Islet of Langerhans (tissue), 1 donor: Measurements from ENCODE around the gene CSTPP1.
"Not testable (repeated sequence)": the region's sequence is repeated elsewhere in the genome, so short reads cannot be mapped to it uniquely, and the experiment has no call there.

Source experiments
- FAIRE-seq: peaks from one replicate; lab custom pipeline; 2011; peaks lifted over from hg19 to GRCh38; lab: Jason Lieb, UNC

Gene CSTPP1

DNA sequence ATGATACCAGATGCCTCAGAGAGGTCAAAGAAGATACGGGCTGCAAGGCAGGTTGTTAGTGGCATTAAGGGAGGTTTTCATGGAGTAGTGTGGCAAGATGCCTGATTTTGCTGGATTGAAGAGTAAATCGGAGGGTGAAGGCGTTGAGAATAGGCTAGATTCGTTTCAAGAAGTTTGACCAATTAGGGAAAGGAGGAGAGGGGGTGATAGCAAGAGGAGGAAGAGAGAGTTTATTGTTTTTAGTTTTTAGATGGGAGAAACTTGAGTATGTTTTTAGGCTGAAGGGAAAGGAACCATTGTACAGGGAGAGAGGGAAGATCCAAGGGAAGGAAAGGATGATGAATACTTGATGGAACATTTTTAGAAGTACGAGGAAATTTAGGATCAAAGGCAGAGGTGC, 16.5 kb downstream of the CSTPP1 start:
- no peak for FAIRE-seq

DNA sequence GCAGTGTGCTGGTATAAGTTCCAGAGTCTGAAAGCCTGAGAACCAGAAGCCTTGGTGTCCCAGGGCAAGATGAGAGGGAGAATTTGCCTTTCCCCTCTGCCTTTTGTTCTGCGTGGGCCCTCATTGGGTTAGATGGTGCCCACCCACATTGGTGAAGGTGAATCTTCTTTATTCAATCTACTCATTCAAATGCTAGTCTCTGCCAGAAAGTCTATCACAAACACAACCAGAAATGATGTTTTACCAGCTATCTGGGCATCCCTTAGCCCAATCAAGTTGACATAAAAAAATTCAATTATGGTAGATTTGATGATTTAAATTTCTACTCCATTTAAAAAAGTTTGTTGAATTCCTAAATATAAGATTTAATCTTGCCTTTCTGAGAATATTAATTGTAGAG, 22.2 kb downstream of the CSTPP1 start:
- no peak for FAIRE-seq

DNA sequence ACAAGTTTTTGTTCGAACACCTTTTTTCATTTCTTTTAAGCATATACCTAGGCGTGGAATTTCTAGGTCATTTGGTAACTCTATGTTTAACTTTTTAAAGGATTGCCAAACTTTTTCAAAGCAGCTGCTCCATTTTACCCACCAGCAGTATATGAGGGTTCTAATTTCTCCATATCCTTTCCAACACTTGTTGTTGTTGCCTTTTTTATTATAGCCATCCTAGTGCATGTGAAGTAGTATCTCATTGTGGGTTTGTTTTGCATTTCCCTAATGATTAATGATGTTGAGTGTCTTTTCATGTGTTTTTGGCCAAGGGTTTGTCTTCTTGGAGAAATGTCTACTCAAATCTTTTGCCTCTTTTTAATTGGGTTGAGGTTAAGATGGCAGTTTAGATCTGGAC, 24.5 kb downstream of the CSTPP1 start:
- FAIRE-seq = no peak

DNA sequence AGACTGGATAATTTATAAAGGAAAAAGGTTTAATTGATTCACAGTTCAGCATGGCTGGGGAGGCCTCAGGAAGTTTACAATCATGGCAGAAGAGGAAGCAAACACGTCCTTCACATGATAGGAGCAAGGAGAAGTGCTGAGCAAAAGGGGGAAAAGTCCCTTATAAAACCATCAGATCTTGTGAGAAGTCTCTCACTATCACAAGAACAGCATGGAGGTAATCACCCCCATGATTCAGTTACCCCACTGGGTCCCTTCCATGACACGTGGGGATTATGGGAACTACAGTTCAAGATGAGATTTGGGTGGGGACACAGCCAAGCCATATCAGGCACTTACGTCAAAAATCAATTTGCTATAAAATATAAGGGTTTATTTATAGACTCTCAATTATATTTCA, 25.3 kb downstream of the CSTPP1 start:
- FAIRE-seq = not testable (repeated sequence)

DNA sequence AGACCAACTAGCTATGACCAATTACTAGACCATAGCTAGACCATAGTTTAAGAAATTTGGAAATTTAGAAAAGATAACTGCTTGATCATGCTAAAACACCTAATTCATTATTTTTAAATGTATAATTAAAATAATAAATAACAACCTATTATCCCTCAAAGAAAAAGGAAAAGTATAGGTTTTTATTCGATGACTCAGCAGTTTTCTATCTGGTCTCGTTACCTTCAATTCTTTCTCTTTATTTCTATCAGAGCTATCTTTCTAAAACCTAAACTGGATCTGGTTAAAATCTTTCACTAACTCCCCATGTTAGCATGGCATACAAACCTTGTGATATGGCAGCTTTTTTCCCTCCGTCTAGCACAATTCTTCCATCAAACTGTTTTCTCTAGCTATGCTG, 27.3 kb downstream of the CSTPP1 start:
- FAIRE-seq = no peak

DNA sequence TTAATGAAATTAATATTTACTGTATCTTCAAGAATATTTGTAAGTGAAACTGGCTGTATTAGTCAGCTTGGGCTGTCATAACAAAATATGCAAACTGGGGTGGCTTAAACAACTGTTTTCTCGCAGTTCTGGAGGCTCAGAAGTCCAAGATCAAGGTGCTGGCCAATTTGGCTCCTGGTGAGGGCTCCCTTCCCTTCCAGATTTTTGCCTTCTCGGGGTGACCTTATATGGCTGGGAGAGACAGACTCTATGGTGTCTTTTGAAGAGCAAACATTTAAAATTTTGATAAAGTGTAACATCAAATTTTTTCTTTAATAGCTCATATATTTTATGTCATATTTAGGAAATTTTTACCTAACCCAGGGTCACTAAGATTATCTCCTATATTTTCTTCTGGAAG, 30.2 kb downstream of the CSTPP1 start:
- no peak for FAIRE-seq

DNA sequence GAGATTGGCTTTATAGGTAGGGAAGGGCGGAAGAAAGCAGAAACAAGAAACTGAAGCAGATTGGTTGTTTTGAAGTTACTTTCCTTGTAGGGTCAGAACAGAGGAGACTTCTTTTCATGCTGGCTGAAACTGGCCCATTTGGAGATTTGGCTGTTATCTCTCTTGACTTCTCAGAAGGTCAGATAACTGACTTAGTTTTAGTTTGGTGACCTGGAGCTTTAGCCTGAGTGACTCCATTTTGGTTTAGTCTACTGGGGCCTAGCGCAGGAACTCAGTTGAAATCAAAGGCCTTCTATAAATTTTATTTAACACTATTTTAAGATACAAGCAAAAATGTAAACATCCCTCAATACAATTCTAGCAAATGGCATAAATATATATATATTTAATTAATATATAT, 31.4 kb downstream of the CSTPP1 start:
- no peak for FAIRE-seq

DNA sequence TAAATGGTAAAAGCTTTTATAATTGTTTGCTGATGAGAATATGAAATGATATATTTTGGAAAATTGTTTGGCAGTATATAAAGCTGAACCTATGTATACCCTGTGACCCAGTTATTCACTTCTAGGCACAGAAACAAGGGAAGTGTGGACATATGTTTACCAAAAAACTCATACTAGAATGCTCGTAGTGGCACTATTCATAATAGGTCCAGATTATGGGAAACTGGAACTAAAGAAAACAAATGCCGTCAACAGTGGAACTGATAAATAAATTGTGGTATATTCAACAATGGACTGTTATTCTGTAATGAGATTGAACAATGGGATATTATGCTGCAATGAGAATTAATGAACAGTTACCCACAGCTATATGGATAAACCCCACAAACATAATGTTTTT, 32.8 kb downstream of the CSTPP1 start:
- no peak for FAIRE-seq

DNA sequence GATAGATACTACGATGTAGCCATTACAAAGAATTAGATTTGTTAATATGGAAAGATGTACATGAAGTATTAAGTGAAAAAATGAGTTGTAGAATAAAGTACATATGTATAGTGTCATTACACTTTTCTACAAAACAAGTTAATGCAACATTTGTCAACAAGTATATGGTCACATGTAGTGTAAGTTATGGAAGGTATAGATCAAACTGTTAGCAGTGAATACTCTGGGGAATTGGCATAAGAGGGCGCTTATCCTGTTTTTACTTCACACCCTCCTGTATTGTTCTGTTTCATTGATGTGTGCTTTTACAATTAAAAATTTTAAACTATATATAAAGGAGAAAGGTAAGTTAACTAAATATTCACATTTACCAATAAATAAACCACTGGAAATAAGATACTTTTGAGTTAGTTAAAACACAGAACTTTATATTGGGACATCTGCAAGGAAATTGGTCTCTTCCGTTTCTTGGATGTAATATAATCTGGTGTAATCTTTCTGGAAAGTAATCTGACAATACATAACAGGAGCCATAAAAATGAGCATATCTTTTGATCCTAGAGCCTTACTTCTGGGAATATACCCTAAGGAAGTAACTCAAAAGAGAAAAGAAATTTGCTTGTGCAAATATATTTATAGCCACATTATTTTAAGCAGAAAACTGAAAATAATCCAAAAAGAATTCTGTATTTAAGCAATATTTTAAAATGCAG, 34.5 kb downstream of the CSTPP1 start:
- peak; percentile 80 for FAIRE-seq

DNA sequence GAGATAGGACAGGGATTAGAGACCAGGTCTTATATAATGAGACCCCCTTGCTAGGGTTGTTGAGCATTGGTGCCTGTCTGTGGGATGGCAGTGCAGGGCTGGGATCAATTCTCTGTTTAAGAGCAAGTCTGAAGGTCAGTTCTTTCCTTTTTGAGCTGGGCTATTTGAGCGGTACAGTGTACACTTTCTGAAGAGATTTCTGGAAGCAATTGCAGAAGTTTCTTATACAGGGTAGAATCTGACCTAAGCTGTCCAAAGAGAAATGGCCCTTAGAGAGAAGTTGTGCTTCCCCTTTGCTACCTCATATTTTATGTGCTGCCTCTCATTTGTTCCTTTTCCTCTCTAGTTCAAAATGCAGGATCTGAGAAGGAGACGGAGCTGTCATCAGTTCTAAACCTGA, 35.8 kb downstream of the CSTPP1 start:
- no peak for FAIRE-seq

DNA sequence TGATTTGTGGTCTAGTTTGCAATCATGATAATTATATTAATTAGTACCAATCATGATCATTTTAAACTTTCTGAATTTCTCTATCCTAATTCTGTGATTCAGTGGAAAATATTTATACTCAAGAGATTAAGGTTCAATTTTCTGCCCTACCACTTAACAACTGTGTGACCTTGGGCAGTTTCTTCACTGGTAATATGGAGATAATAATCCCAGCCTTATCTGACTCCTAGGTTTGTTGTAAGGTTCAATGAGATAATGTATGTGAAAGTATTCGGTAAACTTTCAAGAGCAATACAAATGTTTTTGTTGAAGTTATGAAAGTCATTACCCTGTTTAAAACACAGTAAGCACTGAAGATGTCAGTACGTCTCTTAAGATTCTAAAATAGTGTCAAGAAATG, 36.3 kb downstream of the CSTPP1 start:
- FAIRE-seq = no peak

DNA sequence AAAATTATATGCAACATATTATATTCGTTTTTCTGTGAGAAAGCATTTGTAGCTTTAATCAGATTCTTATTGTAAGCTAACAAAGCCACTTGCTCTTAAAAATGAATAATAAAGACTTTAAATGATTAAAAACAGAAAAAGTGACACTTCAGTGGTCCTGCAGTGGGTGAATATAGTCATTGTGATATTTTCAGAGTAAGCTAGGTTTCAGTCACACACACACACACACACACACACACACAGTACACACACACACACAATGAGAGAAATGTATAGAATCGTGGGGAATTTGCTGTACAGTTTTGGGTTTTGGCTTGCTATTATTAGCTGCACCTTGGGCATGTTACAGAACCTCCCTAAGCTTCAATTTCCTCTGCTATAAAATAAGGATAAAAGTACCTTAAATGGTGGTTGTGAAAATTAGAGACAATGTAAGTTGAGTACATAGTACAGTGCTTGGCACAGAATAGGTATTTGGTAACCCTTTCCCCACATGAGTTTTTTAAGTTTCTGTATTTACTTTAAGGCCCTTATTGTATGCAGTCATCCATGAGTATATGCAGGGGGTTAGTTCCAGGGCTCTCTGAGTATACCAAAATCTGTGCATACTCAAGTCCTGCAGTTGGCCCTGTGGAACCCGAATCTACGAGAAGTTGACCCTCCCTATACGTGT, 39.8 kb downstream of the CSTPP1 start:
- FAIRE-seq = no peak

DNA sequence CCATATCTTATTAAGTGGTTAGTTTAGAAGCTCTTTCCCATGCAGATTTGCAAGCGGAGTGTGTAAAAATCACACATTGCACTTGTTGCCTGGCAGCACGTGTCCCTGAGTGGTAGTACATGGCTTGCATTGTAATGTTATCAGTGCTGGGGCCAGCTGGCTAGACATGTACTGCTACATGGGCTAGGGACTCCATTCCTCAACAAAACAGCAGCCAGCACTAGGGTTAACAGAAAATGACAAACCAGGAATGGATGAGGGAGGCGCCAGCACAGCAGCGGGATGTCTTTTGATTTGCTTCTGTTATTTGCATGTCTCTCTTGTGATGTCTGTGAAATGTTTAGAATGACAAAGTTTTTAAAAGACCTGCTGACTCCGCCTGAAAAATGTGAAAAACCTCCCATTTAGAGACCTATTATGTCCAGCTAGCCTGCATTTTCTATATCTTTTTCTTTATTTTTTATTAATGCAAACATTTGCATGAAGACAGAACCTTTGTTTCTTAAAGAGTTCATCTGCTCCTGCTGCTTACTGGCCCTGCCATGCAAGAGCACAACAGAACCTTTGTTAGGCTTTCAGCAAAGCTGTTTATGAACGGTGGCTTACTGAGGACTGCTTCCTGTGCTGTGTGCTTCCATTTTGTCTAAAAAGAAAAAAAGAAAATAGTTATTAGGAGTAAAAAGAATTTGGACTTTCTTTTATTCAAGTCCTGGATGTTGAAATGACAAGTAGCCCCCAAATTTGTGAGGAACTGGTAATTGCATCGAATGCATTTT, 40.7 kb downstream of the CSTPP1 start:
- peak; percentile 58 for FAIRE-seq

DNA sequence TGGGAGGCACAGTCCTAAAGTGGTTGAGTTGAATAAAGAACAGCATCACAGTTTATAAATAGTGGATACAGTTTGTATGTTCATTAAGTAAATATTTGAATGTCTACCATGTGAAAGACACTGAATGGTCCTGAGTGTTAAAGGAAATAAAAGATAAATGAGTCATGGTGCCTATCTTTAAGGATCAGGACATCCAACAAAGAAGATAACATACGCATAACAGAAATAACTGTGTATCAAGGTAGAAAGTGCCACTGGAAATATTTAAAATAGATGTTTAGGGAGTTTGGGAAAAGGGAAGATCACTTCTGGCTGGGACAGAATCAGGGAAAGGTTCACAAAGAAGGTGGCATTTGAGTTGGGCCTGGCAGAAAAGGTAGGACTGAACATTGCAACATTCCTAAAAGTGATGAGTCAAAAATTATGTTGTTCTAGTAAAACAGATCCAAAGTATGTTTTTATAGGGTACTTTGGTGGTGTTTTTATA, 41.5 kb downstream of the CSTPP1 start:
- FAIRE-seq = peak; percentile 90

DNA sequence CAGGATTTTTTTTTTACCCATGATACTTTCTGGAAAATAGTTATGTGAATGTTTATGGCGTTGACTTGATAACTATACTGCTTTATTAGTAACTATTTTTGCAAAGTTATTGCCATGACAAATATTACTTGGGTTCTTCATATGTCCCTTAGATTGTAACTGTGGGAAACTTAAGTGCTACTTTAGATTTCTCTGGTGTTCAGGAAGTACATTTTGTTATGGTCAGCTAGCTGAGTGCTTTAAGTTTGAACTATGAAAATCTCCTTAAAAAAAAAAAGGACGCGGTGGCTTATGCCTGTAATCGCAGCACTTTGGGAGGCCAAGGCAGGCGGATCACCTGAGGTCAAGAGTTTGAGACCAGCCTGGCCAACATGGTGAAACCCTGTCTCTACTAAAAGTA, 42.8 kb downstream of the CSTPP1 start:
- no peak for FAIRE-seq

DNA sequence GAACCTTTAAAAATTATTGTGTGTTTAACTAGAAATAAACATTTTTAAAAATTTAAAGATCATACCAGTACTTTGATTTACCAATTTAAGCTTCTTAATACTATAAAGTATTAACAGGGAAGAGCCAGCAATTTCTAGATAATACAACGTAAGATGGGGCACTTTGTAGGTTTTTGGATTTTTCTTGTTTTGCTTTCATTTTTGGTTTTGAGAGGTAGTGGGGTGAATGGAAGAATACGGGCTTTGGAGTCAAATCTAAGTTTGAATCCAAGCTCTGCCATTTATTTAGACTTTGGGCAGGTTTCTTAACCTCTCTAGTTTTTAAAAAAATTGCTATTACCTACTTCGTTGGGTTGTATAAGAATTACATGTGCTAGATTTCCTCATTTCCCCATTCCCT, 44.9 kb downstream of the CSTPP1 start:
- no peak for FAIRE-seq

DNA sequence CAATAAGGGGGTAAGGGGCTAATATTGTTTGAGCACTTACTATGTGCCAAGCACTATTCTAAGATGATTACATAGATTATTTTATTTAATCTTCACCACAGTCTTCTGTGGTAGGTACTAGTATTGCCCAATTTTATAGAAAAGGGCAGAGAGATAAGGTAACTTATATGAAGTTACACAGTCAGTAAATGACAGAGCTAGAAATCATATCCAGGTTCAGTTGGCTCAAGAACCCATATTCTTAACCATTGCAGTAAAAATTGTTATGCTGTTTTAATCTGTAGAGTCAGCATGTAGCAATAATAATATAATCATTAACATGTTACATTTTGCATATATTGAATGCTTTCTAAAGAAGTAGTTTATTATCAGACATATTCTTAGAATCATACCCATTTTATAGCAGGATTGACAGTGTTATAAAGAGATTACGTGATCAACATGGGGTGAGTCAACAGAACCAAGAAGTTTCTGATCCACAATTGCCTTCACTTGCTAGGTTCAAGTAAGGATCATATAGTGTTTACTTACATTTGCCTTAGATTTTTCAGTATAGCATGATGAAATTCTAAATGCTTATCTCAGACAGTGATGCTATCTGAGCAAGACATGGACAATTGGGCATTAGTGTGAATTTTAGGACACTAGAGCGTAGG, 46.4 kb downstream of the CSTPP1 start:
- no peak for FAIRE-seq

DNA sequence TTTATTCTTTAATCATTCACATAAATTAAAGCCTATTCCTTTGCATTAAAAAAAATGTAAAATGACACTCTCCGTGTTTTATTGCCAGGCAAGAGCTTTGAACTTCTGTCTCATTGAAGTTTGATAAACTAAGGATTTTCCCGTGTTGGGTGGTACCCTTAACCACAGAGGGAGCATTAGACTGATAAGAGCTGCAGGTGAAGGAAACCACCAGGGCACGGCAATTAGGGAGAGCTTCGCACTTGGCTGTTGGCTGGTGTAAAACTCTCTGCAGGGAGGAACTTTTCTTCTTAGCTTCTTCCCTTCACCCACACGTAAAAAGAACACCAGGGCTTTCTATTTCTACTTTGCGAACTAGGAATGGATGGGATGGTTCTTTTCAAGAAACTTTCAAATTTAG, 47.0 kb downstream of the CSTPP1 start:
- FAIRE-seq = no peak

DNA sequence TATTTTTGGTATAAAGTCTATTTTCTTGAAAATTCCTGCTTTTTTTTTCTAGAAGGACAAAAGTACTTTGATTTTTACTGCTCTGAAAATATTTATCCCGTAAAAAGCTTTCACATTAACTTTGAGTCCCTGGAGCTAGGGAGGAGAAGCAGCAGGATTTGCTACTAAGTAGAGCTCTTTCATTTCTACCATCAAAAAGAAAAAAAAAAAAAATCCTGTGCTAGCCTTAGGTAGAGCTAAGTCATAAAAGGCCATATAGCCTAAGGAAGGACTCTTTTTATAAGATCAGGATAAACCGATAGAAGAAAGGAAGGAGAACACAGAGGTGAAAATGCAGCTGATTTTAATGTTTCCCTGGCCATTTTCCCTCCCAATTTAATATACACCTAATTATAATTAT, 48.0 kb downstream of the CSTPP1 start:
- FAIRE-seq = no peak

DNA sequence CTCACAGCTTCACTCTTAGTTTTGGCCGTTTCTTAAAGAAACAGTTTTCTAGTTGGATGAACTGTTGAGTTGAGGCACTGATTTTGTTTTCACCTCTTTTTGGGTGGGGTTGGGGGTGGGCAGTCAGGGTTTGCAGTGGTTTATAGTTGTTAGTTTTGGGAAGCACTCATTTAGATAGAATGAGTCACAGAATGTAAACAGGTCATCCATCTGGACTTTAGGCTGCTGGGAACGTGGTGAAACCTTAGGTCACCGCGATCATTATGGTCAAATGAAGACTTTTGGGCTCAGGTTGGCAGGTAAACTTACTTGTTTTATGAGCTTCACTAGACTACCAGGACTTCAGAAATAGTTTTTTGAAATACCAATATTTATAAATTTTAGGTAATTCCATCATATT, 48.4 kb downstream of the CSTPP1 start:
- FAIRE-seq = no peak

DNA sequence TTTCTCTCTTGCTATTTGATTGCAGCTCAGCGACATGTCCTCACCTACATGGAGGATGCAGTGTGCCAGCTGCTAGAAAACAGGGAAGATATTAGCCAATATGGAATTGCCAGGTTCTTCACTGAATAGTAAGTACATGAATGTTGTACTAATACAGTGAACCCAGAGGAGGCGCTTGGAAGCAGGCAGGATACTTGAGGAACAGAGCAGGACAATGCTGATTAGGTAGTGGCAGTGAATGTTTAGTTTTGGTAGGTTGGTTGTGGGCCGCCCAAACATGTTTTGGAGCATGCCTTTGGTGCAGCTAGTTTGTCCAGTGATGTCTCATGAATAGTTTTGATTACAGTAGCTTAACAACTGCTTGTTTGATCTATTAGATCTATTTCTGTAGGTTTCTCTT, 50.6 kb downstream of the CSTPP1 start:
- no peak for FAIRE-seq

DNA sequence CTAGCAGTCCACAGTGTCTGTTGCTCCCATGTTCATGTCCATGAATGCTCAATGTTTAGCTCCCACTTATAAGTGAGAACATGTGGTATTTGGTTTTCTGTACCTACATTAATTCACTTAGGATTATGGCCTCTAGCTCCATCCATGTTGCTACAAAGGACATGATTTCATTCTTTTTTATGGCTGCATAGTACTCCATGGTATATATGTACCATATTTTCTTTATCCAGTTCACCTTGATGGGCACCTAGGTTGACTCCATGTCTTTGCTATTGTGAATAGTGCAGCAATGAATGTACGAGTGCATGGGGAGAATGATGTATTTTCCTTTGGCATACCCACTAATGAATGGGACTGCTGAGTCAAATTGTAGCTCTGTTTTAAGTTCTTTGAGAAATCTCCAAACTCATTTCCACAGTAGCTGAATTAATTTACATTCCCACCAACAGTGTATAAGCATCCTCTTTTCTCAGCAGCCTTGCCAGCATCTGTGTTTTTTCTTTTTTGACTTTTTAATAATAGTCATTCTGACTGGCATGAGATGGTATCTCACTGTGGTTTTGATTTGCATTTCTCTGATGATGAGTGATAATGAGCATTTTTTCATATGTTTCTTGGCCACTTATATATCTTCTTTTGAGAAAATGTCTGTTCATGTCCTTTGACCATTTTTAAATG, 53.4 kb downstream of the CSTPP1 start:
- FAIRE-seq = not testable (repeated sequence)
